ENCODE measurements around the gene MGLL.

MGLL gene

GRCh38 chr3:127768346-127769008 is 53.8 kb downstream of the MGLL start:
- DNase-seq (ENCODE audit: extremely low read depth, low read depth) = peak; percentile 95
- no peak overlapping the region for H3K4me3 ChIP-seq (replicated peaks; ENCODE audit: low read depth, low read length)
- TF ChIP-seq, protein P1, sequence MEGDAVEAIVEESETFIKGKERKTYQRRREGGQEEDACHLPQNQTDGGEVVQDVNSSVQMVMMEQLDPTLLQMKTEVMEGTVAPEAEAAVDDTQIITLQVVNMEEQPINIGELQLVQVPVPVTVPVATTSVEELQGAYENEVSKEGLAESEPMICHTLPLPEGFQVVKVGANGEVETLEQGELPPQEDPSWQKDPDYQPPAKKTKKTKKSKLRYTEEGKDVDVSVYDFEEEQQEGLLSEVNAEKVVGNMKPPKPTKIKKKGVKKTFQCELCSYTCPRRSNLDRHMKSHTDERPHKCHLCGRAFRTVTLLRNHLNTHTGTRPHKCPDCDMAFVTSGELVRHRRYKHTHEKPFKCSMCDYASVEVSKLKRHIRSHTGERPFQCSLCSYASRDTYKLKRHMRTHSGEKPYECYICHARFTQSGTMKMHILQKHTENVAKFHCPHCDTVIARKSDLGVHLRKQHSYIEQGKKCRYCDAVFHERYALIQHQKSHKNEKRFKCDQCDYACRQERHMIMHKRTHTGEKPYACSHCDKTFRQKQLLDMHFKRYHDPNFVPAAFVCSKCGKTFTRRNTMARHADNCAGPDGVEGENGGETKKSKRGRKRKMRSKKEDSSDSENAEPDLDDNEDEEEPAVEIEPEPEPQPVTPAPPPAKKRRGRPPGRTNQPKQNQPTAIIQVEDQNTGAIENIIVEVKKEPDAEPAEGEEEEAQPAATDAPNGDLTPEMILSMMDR (IDR thresholded peaks at IDR 0.05; ENCODE audit: low read depth, low read length, missing control alignments) = no peak

DNA sequence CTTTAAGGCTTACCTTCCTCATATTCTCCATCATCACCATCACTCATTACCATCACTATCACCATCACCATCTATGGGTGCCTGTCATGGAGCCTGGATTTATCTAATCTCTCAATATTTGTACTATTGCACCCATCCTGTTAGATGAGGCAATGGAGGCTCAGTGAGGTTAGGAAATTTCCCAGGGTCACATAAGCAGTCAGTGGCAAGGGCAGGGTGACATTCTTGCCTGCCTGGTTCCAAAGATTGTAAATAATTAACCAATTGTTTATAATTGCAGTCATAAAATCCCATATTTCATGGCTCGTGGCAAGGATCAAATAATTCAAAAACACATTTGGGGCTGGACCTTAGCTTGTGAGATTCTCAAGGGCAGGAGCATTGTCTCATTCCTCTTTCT is 55.2 kb downstream of the MGLL start:
- no peak for DNase-seq (ENCODE audit: extremely low read depth, low read depth)
- H3K4me3 ChIP-seq (replicated peaks; ENCODE audit: low read depth, low read length) = no peak overlapping the region
- TF ChIP-seq, protein P1 (IDR thresholded peaks at IDR 0.05; ENCODE audit: low read depth, low read length, missing control alignments) = no peak

GRCh38 chr3:127765735-127766134 is 56.6 kb downstream of the MGLL start:
- no peak for DNase-seq (ENCODE audit: extremely low read depth, low read depth)
- H3K4me3 ChIP-seq (replicated peaks; ENCODE audit: low read depth, low read length) = no peak overlapping the region
- TF ChIP-seq, protein P1 (IDR thresholded peaks at IDR 0.05; ENCODE audit: low read depth, low read length, missing control alignments) = no peak

DNA sequence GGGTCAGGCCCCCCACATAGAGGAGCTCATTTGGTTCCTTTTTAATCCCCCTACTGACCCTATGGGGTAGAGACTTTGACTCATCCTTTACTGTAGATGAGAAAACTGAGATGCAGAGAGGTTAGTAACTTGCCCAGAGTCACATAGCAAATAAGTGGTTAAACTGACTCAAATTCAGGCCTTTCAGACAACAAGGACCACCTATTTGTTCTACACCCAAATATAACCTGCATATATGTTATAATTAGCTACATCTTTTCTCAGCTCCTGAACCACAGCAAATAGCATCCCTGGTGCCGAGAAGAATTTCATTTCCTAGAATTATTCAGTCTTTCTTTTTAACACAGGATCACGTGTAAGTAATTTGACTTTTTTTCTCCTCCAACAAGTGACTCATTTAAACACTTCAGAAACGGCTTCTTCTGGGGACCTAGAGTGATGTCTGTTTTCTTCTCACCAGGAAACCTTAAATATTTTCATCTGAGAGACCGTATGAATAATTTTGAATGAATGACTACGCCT is 57.4 kb downstream of the MGLL start:
- TF ChIP-seq, protein P1 (IDR thresholded peaks at IDR 0.05; ENCODE audit: low read depth, low read length, missing control alignments) = no peak
- H3K4me3 ChIP-seq (replicated peaks; ENCODE audit: low read depth, low read length) = no peak overlapping the region
- no peak for DNase-seq (ENCODE audit: extremely low read depth, low read depth)

- TF ChIP-seq, protein P1 (IDR thresholded peaks at IDR 0.05; ENCODE audit: low read depth, low read length, missing control alignments) = no peak
- H3K4me3 ChIP-seq (replicated peaks; ENCODE audit: low read depth, low read length) = no peak overlapping the region
- no peak for DNase-seq (ENCODE audit: extremely low read depth, low read depth)
Measured at GRCh38 chr3:127764301-127764700, 58.0 kb downstream of the MGLL start.

DNA sequence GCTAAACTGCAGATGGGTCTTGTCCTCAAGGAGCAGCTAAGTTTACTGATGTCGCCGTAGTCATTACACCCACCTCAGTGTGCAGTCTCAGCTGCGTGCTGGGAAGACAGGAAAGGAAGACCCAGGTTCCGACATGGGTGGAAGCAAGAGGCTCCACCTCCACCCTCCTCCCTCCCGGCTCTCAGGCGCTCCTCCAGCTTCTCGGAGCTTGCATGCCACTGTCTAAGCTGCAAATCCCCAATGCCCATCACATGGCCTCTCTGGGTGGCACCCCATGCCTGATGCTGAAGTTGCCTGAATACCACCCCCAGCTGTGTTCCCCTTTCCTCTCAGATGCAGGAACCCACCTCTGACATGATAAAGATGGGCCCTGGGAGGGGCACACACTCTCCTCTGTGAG is 58.5 kb downstream of the MGLL start:
- no peak for DNase-seq (ENCODE audit: extremely low read depth, low read depth)
- no peak overlapping the region for H3K4me3 ChIP-seq (replicated peaks; ENCODE audit: low read depth, low read length)

More for the DNA sequence above, 58.5 kb downstream of the MGLL start:
- TF ChIP-seq, protein P1 (IDR thresholded peaks at IDR 0.05; ENCODE audit: low read depth, low read length, missing control alignments) = no peak
